HG03159 (cell line): ENCODE data around the gene RALGAPB.

Experiments
- ATAC-seq: cut with Tn5 transposase; IDR thresholded peaks from one replicate; pipeline ENCODE4 v1.9.1; 2021; ENCODE audit warnings: mild to moderate bottlenecking, moderate library complexity; ENCODE audit not compliant: unreplicated experiment

The RALGAPB gene

GRCh38 chr20:38543014-38543906 lies 70.6 kb downstream of the RALGAPB start:
- ATAC-seq, result no peak

GRCh38 chr20:38545771-38546170 lies 73.1 kb downstream of the RALGAPB start:
- ATAC-seq, result no peak

GRCh38 chr20:38547288-38548085 lies 74.8 kb downstream of the RALGAPB start:
- ATAC-seq, result no peak

- ATAC-seq, result no peak
Observed at GRCh38 chr20:38548356-38549083, 75.9 kb downstream of the RALGAPB start.

GRCh38 chr20:38550274-38550673 lies 77.6 kb downstream of the RALGAPB start:
- ATAC-seq, result no peak

- ATAC-seq, result no peak
Observed at GRCh38 chr20:38551056-38551626, 78.5 kb downstream of the RALGAPB start.

- no peak for ATAC-seq
Observed at GRCh38 chr20:38554986-38555385, 82.3 kb downstream of the RALGAPB start.

- ATAC-seq, result no peak
Observed at GRCh38 chr20:38555395-38555794, 82.8 kb downstream of the RALGAPB start.

GRCh38 chr20:38557174-38557573 lies 84.5 kb downstream of the RALGAPB start:
- ATAC-seq, result no peak

- ATAC-seq, result no peak
Observed at GRCh38 chr20:38558596-38559360, 86.1 kb downstream of the RALGAPB start.

GRCh38 chr20:38559764-38560163 lies 87.1 kb downstream of the RALGAPB start:
- no peak for ATAC-seq

- no peak for ATAC-seq
Observed at GRCh38 chr20:38563802-38564431, 91.3 kb downstream of the RALGAPB start.

GRCh38 chr20:38564680-38565079 lies 92.0 kb downstream of the RALGAPB start:
- ATAC-seq, result no peak

GRCh38 chr20:38566036-38566598 lies 93.5 kb downstream of the RALGAPB start:
- ATAC-seq, result no peak

- ATAC-seq, result no peak
Observed at GRCh38 chr20:38569747-38570525, 97.3 kb downstream of the RALGAPB start.

GRCh38 chr20:38573413-38573812 lies 100.8 kb downstream of the RALGAPB start:
- ATAC-seq, result no peak

- no peak for ATAC-seq
Observed at GRCh38 chr20:38579219-38579910, 106.7 kb downstream of the RALGAPB start.

GRCh38 chr20:38579921-38580320 lies 107.3 kb downstream of the RALGAPB start:
- no peak for ATAC-seq
